Dedifferentiated amniotic fluid mesenchymal stem cell (primary cell): ENCODE measurements around the gene SPRR4.
"Not testable (repeated sequence)": the region's sequence is repeated elsewhere in the genome, so short reads cannot be mapped to it uniquely, and the experiment has no call there.

Source experiments
- DNase-seq: peaks from one replicate; pipeline ENCODE4 v3.0.0-alpha.2; 2016; ENCODE audit errors: extremely low spot score

The SPRR4 gene

DNA sequence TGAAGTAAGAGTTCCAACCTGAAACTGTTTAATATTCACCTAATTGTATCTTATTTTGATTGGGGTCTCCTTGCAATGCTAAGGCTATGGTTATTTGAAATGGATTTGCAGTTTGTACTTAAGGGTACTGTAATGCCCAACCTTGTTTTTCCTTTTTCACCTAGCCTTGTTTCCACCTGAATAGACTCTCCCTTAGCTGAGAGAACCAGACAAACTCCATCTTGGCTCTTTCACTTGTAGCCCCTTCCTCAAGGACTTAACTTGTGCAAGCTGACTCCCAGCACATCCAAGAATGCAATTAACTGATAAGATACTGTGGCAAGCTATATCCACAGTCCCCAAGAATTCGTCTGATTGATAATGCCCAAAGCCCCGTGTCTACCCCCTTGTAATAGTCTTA is 51.4 kb downstream of the SPRR4 start:
- not testable (repeated sequence) for DNase-seq
